GM10248 (cell line): ENCODE measurements around the gene ZNF396.

Experiments used
- CTCF ChIA-PET: fragments of 300-600 bp; sonication (Branson Sonifier 250); formaldehyde crosslinking; extraction: SDS; loops from one replicate; lab custom pipeline; 2021; ENCODE audit warnings: antibody characterized with exemption; lab: Yijun Ruan, JAX
- POLR2A ChIA-PET: fragments of 350-650 bp; sonication (Branson Sonifier 250); formaldehyde crosslinking; extraction: SDS; loops from one replicate; lab custom pipeline; 2020; ENCODE audit warnings: antibody characterized with exemption; lab: Yijun Ruan, JAX
- DNase-seq: peaks from one replicate; pipeline ENCODE4 v3.0.0; 2012; ENCODE audit errors: extremely low spot score
- CTCF ChIP-seq: IDR thresholded peaks from 2 replicates; pipeline ENCODE4 v1.5.1; 2012; ENCODE audit warnings: mild to moderate bottlenecking, low read depth; ENCODE audit errors: extremely low read depth, missing control alignments, control extremely low read depth

The ZNF396 gene

GRCh38 chr18:35362531-35362930 is 14.6 kb downstream of the ZNF396 start:
- no peak for DNase-seq
- ChIA-PET POLR2A (no interaction called here), CTCF (interaction anchor here (1.4 kb wide), 1 partner anchor 15 kb away, joined by 3 read pairs; no protein-coding TSS in a partner anchor)
- no peak for TF ChIP-seq CTCF

- no peak for TF ChIP-seq CTCF
- POLR2A ChIA-PET, result no interaction called here
- no peak for DNase-seq
- CTCF ChIA-PET, result interaction anchor here (1.4 kb wide), 1 partner anchor 14 kb away, joined by 3 read pairs; no protein-coding TSS in a partner anchor
Observed at GRCh38 chr18:35361570-35362321, 15.4 kb downstream of the ZNF396 start.

- peak; percentile 57 for DNase-seq
- peak; percentile 69 for TF ChIP-seq CTCF
- ChIA-PET POLR2A (no interaction called here), CTCF (interaction anchor here (0.6 to 2.5 kb wide), 19 partner anchors 8 to 618 kb away, joined by 3 to 25 read pairs (median 4); partner anchors contain the start of genes ZNF24 and ZSCAN30)
Observed at GRCh38 chr18:35355140-35355618, 22.0 kb downstream of the ZNF396 start.

- DNase-seq, result no peak
- TF ChIP-seq CTCF, result no peak
- ChIA-PET POLR2A (no interaction called here), CTCF (no interaction called here)
Observed at GRCh38 chr18:35352778-35353177, 24.4 kb downstream of the ZNF396 start.

- no peak for TF ChIP-seq CTCF
- ChIA-PET CTCF (no interaction called here), POLR2A (no interaction called here)
- DNase-seq, result no peak
Observed at GRCh38 chr18:35352283-35352682, 24.9 kb downstream of the ZNF396 start.

GRCh38 chr18:35348001-35348400 is 29.1 kb downstream of the ZNF396 start:
- ChIA-PET POLR2A (no interaction called here), CTCF (interaction anchor here (0.6 to 4.3 kb wide), 4 partner anchors 13 to 116 kb away, joined by 3 to 22 read pairs (median 3); no protein-coding TSS in a partner anchor)
- no peak for TF ChIP-seq CTCF
- DNase-seq, result no peak
